Neural cell (in vitro differentiated cells): ENCODE results near the gene C12orf54.

Experiments used
- EP300 ChIP-seq: fragments of 450-650 bp; conservative IDR thresholded peaks from 2 replicates; pipeline ENCODE4 v1.6.1; 2014; ENCODE audit warnings: antibody characterized with exemption, mild to moderate bottlenecking, moderate library complexity; ENCODE audit not compliant: poor library complexity, severe bottlenecking
- SMC3 ChIP-seq: fragments of 450-650 bp; conservative IDR thresholded peaks from 2 replicates; pipeline ENCODE4 v1.6.1; 2014; ENCODE audit warnings: antibody characterized with exemption, mild to moderate bottlenecking, moderate library complexity; ENCODE audit not compliant: poor library complexity
- TAF1 ChIP-seq: IDR thresholded peaks from 2 replicates; pipeline ENCODE4 v1.6.1; 2012; ENCODE audit warnings: low read depth
- TF ChIP-seq, protein P1 (sequence below): fragments of 450-650 bp; IDR thresholded peaks from 2 replicates; pipeline ENCODE4 v1.5.1; 2014; ENCODE audit warnings: antibody characterized with exemption, mild to moderate bottlenecking, moderate library complexity; ENCODE audit not compliant: poor library complexity, severe bottlenecking

DNA sequence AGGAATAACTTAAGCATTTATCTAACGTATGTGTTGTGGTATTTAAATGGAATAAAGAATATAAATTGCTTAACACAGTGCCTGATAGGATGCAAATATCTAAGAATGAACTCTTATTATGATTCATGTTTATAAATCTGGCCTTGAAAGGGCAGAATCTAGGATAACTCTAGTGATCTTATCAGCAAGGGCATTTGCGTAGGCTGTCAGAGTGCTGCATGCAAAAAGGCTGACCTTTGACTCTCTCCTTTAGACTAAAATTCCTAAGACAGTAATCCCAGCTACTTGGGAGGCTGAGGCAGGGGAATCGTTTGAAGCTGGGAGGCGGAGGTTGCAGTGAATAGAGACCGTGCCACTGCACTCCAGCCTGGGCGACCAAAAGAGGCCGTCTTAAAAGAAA, 41.2 kb upstream of the C12orf54 start:
- TF ChIP-seq TAF1: no peak
- TF ChIP-seq, protein P1, sequence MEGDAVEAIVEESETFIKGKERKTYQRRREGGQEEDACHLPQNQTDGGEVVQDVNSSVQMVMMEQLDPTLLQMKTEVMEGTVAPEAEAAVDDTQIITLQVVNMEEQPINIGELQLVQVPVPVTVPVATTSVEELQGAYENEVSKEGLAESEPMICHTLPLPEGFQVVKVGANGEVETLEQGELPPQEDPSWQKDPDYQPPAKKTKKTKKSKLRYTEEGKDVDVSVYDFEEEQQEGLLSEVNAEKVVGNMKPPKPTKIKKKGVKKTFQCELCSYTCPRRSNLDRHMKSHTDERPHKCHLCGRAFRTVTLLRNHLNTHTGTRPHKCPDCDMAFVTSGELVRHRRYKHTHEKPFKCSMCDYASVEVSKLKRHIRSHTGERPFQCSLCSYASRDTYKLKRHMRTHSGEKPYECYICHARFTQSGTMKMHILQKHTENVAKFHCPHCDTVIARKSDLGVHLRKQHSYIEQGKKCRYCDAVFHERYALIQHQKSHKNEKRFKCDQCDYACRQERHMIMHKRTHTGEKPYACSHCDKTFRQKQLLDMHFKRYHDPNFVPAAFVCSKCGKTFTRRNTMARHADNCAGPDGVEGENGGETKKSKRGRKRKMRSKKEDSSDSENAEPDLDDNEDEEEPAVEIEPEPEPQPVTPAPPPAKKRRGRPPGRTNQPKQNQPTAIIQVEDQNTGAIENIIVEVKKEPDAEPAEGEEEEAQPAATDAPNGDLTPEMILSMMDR: no peak
- TF ChIP-seq EP300: no peak
- TF ChIP-seq SMC3: no peak
